Hematopoietic multipotent progenitor cell treated with erythropoietin and hydrocortisone succinate and interleukin-3 and kit ligand, for 17 days (in vitro differentiated cells): ENCODE data around the gene COL23A1.
A peak's percentile ranks its signal among the peaks of the same experiment; 100 is the strongest.
"Not testable (repeated sequence)": the region's sequence is repeated elsewhere in the genome, so short reads cannot be mapped to it uniquely, and the experiment has no call there.

Experiments
- DNase-seq: peaks from one replicate; pipeline ENCODE4 v3.0.0-alpha.2; 2015; ENCODE audit warnings: low spot score

COL23A1 gene

GRCh38 chr5:178208540-178209227 lies 381.5 kb downstream of the COL23A1 start:
- DNase-seq: no peak

- peak; percentile 63 for DNase-seq
These were observed 382.3 kb downstream of the COL23A1 start for GRCh38 chr5:178207917-178208280.

GRCh38 chr5:178207183-178207916 lies 382.8 kb downstream of the COL23A1 start:
- DNase-seq: peak; percentile 35

- DNase-seq: peak; percentile 44
These were observed 383.8 kb downstream of the COL23A1 start for GRCh38 chr5:178206166-178207101.

GRCh38 chr5:178205749-178206047 lies 384.5 kb downstream of the COL23A1 start:
- no peak for DNase-seq

GRCh38 chr5:178204935-178205748 lies 385.1 kb downstream of the COL23A1 start:
- peak; percentile 71 for DNase-seq

GRCh38 chr5:178204182-178204934 lies 385.8 kb downstream of the COL23A1 start, which contains the start of gene HNRNPAB:
TSS of gene HNRNPAB (plus strand) at chr5:178204533. CDS start at chr5:178204838, 305 bp downstream.
- DNase-seq: peak; percentile 94

- no peak for DNase-seq
These were observed 386.5 kb downstream of the COL23A1 start for GRCh38 chr5:178203670-178204181.

GRCh38 chr5:178202541-178202940 lies 387.7 kb downstream of the COL23A1 start:
- no peak for DNase-seq

GRCh38 chr5:178201927-178202235 lies 388.3 kb downstream of the COL23A1 start:
- DNase-seq: no peak

GRCh38 chr5:178201221-178201926 lies 388.8 kb downstream of the COL23A1 start:
- no peak for DNase-seq

GRCh38 chr5:178199581-178200434 lies 390.4 kb downstream of the COL23A1 start:
- DNase-seq: no peak

- no peak for DNase-seq
These were observed 391.5 kb downstream of the COL23A1 start for GRCh38 chr5:178198706-178199105.

- not testable (repeated sequence) for DNase-seq
These were observed 392.0 kb downstream of the COL23A1 start for GRCh38 chr5:178198151-178198550.

- DNase-seq: no peak
These were observed 393.2 kb downstream of the COL23A1 start for GRCh38 chr5:178196986-178197385.

GRCh38 chr5:178196281-178196812 lies 393.8 kb downstream of the COL23A1 start:
- DNase-seq: no peak

GRCh38 chr5:178194026-178194425 lies 396.2 kb downstream of the COL23A1 start:
- no peak for DNase-seq

- no peak for DNase-seq
These were observed 396.9 kb downstream of the COL23A1 start for GRCh38 chr5:178193251-178193809.

- DNase-seq: no peak
These were observed 397.4 kb downstream of the COL23A1 start for GRCh38 chr5:178192787-178193186.
